ENCODE data around the gene CNFN.

- no peak for TF ChIP-seq CTCF (IDR thresholded peaks at IDR 0.05 in 2 of 3, conservative IDR thresholded peaks at IDR 0.05 in 1 of 3; ENCODE audit: control insufficient read depth in 2 of 3, extremely low read depth in 1 of 3, insufficient read depth in 1 of 3, low read depth in 3 of 3, low read length in 3 of 3)
- TF ChIP-seq REST (IDR thresholded peaks at IDR 0.05; ENCODE audit: low read depth, low read length) = no peak
- TF ChIP-seq SP1 (IDR thresholded peaks at IDR 0.05; ENCODE audit: low read depth, low read length) = no peak
Observed at GRCh38 chr19:42345191-42345812, 44.8 kb downstream of the CNFN start.

Measured in GM12878 (cell line).